Right lobe of liver (tissue), 4 donors: ENCODE measurements around the gene OR6B1.

Experiments used
- CTCF ChIP-seq, 4 donors: fragments of 200-600 bp in 3 of 4; fragments of 450-650 bp in 1 of 4; IDR thresholded peaks; one replicate each; pipeline versions ENCODE4 v1.5.1 to v1.8.0; 2016 to 2022; ENCODE audit warnings: antibody characterized with exemption in 4 of 4, mild to moderate bottlenecking in 2 of 4
- POLR2A ChIP-seq: fragments of 450-650 bp; IDR thresholded peaks from one replicate; pipeline ENCODE4 v1.6.1; 2017; ENCODE audit warnings: antibody characterized with exemption, mild to moderate bottlenecking
- donor health status: DM: no; HTN: no; CAD: no.
- donor health status: DM: no; HTN: no; CAD: no.
- donor health status: DM: no; HTN: yes; CAD: no.

GRCh38 chr7:143958781-143959180 lies 41.3 kb upstream of the OR6B1 start:
- TF ChIP-seq CTCF (IDR thresholded peaks at IDR 0.05) = no peak
- TF ChIP-seq POLR2A = no peak
